Hepatocyte (in vitro differentiated cells): ENCODE data around the gene CFAP206.

Experiments used
- EZH2 ChIP-seq: fragments of 200-600 bp; sonication (generic); IDR thresholded peaks from 2 replicates; pipeline ENCODE4 v1.6.1; 2016; ENCODE audit warnings: antibody characterized with exemption, mild to moderate bottlenecking, borderline replicate concordance
- TF ChIP-seq, protein P1 (sequence below): fragments of 200-600 bp; sonication (generic); IDR thresholded peaks from 2 replicates; pipeline ENCODE4 v1.5.1; 2016; ENCODE audit warnings: antibody characterized with exemption, mild to moderate bottlenecking; ENCODE audit not compliant: poor library complexity

DNA sequence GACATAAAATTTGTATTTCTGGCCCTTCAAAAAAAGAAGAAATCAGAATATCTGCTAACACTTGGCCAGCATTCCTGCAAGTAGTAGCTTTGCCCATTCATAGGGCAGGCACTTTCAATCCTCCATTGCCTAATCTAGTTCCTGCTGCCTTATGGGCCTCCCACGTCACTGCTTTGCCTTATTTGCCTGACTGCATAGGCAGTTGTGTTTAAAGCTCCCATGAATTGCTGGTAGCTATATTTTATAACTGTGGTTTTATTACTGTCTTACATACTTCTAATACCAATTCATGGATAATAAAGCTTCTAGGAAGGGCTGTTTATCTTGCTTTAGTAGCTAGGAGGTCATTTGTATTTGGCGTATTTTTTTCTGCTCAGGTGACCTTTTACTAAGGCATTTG lies 57.3 kb downstream of the CFAP206 start:
- TF ChIP-seq, protein P1, sequence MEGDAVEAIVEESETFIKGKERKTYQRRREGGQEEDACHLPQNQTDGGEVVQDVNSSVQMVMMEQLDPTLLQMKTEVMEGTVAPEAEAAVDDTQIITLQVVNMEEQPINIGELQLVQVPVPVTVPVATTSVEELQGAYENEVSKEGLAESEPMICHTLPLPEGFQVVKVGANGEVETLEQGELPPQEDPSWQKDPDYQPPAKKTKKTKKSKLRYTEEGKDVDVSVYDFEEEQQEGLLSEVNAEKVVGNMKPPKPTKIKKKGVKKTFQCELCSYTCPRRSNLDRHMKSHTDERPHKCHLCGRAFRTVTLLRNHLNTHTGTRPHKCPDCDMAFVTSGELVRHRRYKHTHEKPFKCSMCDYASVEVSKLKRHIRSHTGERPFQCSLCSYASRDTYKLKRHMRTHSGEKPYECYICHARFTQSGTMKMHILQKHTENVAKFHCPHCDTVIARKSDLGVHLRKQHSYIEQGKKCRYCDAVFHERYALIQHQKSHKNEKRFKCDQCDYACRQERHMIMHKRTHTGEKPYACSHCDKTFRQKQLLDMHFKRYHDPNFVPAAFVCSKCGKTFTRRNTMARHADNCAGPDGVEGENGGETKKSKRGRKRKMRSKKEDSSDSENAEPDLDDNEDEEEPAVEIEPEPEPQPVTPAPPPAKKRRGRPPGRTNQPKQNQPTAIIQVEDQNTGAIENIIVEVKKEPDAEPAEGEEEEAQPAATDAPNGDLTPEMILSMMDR, result no peak
- no peak for TF ChIP-seq EZH2
